ENCODE measurements around the gene ZNF780A.

- no peak for TF ChIP-seq CTCF (IDR thresholded peaks at IDR 0.05)
- no peak for TF ChIP-seq POLR2A (IDR thresholded peaks at IDR 0.05)
Measured at GRCh38 chr19:40088299-40089047, 2.3 kb downstream of the ZNF780A start.
